Upper lobe of left lung (tissue), 4 donors: Measurements from ENCODE around the gene OR14A2.

Experiments
- CTCF ChIP-seq, 6 experiments: fragments of 450-650 bp in 4 of 6; fragments of 200-600 bp in 2 of 6; sonication (generic) in 2 of 6; IDR thresholded peaks; one replicate each; pipeline ENCODE4 v1.5.1; 2016 to 2019; ENCODE audit warnings: antibody characterized with exemption in 6 of 6
- EP300 ChIP-seq, 4 donors: sonication (generic); formaldehyde crosslinking; IDR thresholded peaks; one replicate each; pipeline ENCODE4 v1.5.1; 2017; ENCODE audit warnings: antibody characterized with exemption in 4 of 4, control low read depth in 2 of 4
- POLR2A ChIP-seq, 4 donors: fragments of 450-650 bp; IDR thresholded peaks; one replicate each; pipeline ENCODE4 v1.5.1; 2016 to 2017; ENCODE audit warnings: antibody characterized with exemption in 4 of 4, mild to moderate bottlenecking in 2 of 4
- POLR2AphosphoS5 ChIP-seq, 2 donors: sonication (generic); formaldehyde crosslinking; IDR thresholded peaks; one replicate each; pipeline ENCODE4 v1.5.1; 2017; ENCODE audit warnings: antibody characterized with exemption in 2 of 2

GRCh38 chr1:247721222-247721621, 26.7 kb downstream of the OR14A2 start:
- TF ChIP-seq POLR2AphosphoS5 (IDR thresholded peaks at IDR 0.05) (no peak), CTCF (IDR thresholded peaks at IDR 0.05) (no peak), EP300 (IDR thresholded peaks at IDR 0.05) (no peak), POLR2A (IDR thresholded peaks at IDR 0.05) (no peak)
